HCT116 (cell line): Measurements from ENCODE around the gene FAM118A. TPM values are rescaled to one million over a fixed set of nuclear protein-coding genes. Genes with fewer than 3 reads are reported as not detected.

ENCODE experiments used
- ATAC-seq: fragments of 200-7000 bp; cut with Tn5 transposase; 2 replicates; pipeline ENCODE4 v1.9.1; 2020; ENCODE audit warnings: mild to moderate bottlenecking, moderate library complexity
- BruUV-seq: library from RNA; stranded (reverse); fragments of 400-500 nt; replicated peaks from 2 replicates; lab custom pipeline; 2021; lab: Mats Ljungman, UMichigan
- CTCF ChIA-PET: fragments of 300-600 bp; sonication (Branson Sonifier 250); formaldehyde crosslinking; loops from one replicate; lab custom pipeline; 2021; ENCODE audit warnings: antibody characterized with exemption; lab: Charles Lee
- POLR2A ChIA-PET: fragments of 300-600, 350-600 bp; sonication (Branson Sonifier 250); formaldehyde crosslinking; loops from one replicate; lab custom pipeline; 2021; ENCODE audit warnings: antibody characterized with exemption; lab: Charles Lee
- RAD21 ChIA-PET, 2 experiments: fragments of 300-600 bp; sonication (Branson Sonifier 250); formaldehyde crosslinking; loops; one replicate each; lab custom pipeline; 2023; ENCODE audit warnings: low total read pairs in 2 of 2; ENCODE audit not compliant: uncharacterized antibody in 2 of 2, unreplicated experiment in 2 of 2, low non-redundant PET in 1 of 2; lab: Charles Lee
- DNase-seq: peaks from one replicate; pipeline ENCODE4 v3.0.0-alpha.2; 2010; ENCODE audit warnings: low read depth, low spot score
- H2AFZ ChIP-seq: fragments of 200-600 bp; shearing (Covaris generic), sonication (generic); 2 replicates; pipeline ENCODE4 v1.6.1; 2017; ENCODE audit warnings: low read depth, mixed run types, mixed read lengths, antibody characterized with exemption, low read length; ENCODE audit not compliant: poor library complexity, severe bottlenecking
- H3K27ac ChIP-seq: 2 replicates; pipeline ENCODE4 v1.5.1; 2012; ENCODE audit warnings: low read depth, low read length
- H3K27me3 ChIP-seq: fragments of 200-600 bp; sonication (generic); 2 replicates; pipeline ENCODE4 v1.6.1; 2016; ENCODE audit warnings: mixed run types, low read length, mixed read lengths; ENCODE audit not compliant: insufficient read depth
- H3K36me3 ChIP-seq, 2 experiments: fragments of 200-500 bp in 1 of 2; fragments of 200-600 bp in 1 of 2; sonication (Bioruptor generic) in 1 of 2; sonication (generic) in 1 of 2; 2 replicates each; pipeline versions ENCODE4 v1.5.1 to v1.6.1; 2014 to 2016; ENCODE audit warnings: low read length in 2 of 2, inconsistent platforms in 1 of 2, mixed read lengths in 1 of 2, mixed run types in 1 of 2; ENCODE audit not compliant: insufficient read depth in 2 of 2, control insufficient read depth in 1 of 2
- H3K4me1 ChIP-seq, 2 experiments: fragments of 200-600 bp in 1 of 2; sonication (generic) in 1 of 2; 2 replicates each; pipeline versions ENCODE4 v1.5.1 to v1.6.1; 2012 to 2017; ENCODE audit warnings: low read length in 2 of 2, inconsistent platforms in 1 of 2, mild to moderate bottlenecking in 1 of 2, mixed read lengths in 1 of 2, mixed run types in 1 of 2, moderate library complexity in 1 of 2; ENCODE audit not compliant: insufficient read depth in 2 of 2, control insufficient read depth in 1 of 2
- H3K4me2 ChIP-seq: fragments of 200-600 bp; sonication (generic); 2 replicates; pipeline ENCODE4 v1.6.1; 2017; ENCODE audit warnings: mixed run types, low read length, mixed read lengths
- H3K4me3 ChIP-seq, 2 experiments: fragments of 200-600 bp in 1 of 2; sonication (generic) in 1 of 2; replicated peaks in 1 of 2; 2 replicates each; pipeline ENCODE4 v1.5.1; 2011 to 2016; ENCODE audit warnings: low read length in 2 of 2, control low read depth in 1 of 2, low read depth in 1 of 2, mild to moderate bottlenecking in 1 of 2, mixed read lengths in 1 of 2, mixed run types in 1 of 2
- H3K79me2 ChIP-seq: fragments of 200-600 bp; sonication (generic); 2 replicates; pipeline ENCODE4 v1.6.1; 2017; ENCODE audit warnings: mild to moderate bottlenecking, mixed run types, low read length, moderate library complexity, mixed read lengths; ENCODE audit not compliant: insufficient read depth
- H3K9ac ChIP-seq: fragments of 200-600 bp; sonication (generic); 2 replicates; pipeline ENCODE4 v1.6.1; 2016; ENCODE audit warnings: low read length, mixed read lengths
- H3K9me2 ChIP-seq: fragments of 200-600 bp; sonication (generic), shearing (Covaris generic); 2 replicates; pipeline ENCODE4 v1.6.1; 2017; ENCODE audit warnings: mixed run types, mild to moderate bottlenecking, moderate library complexity; ENCODE audit not compliant: insufficient read depth
- H3K9me3 ChIP-seq, 2 experiments: fragments of 200-500 bp in 1 of 2; fragments of 200-600 bp in 1 of 2; sonication (Bioruptor generic) in 1 of 2; sonication (generic) in 1 of 2; 2 replicates each; pipeline ENCODE4 v1.6.1; 2014 to 2017; ENCODE audit warnings: low read length in 2 of 2, mixed read lengths in 2 of 2, inconsistent platforms in 1 of 2, low read depth in 1 of 2, mild to moderate bottlenecking in 1 of 2, mixed run types in 1 of 2, moderate library complexity in 1 of 2; ENCODE audit not compliant: control insufficient read depth in 1 of 2, insufficient read depth in 1 of 2
- H4K20me1 ChIP-seq: fragments of 200-600 bp; sonication (generic), shearing (Covaris generic); 2 replicates; pipeline ENCODE4 v1.6.1; 2017; ENCODE audit warnings: mixed run types, mild to moderate bottlenecking, moderate library complexity; ENCODE audit not compliant: insufficient read depth
- ATF3 ChIP-seq: IDR thresholded peaks from 2 replicates; pipeline ENCODE4 v1.6.1; 2012
- CEBPB ChIP-seq: IDR thresholded peaks from 2 replicates; pipeline ENCODE4 v1.6.1; 2012; ENCODE audit warnings: low read depth
- CTCF ChIP-seq, 3 experiments: fragments of 200-600 bp in 1 of 3; sonication (generic) in 1 of 3; IDR thresholded peaks in 2 of 3; conservative IDR thresholded peaks in 1 of 3; 2 replicates each; pipeline ENCODE4 v1.5.1; 2012 to 2017; ENCODE audit warnings: low read depth in 2 of 3, low read length in 2 of 3, antibody characterized with exemption in 1 of 3, borderline replicate concordance in 1 of 3, control low read depth in 1 of 3, mild to moderate bottlenecking in 1 of 3, mixed read lengths in 1 of 3, mixed run types in 1 of 3, moderate library complexity in 1 of 3; ENCODE audit not compliant: insufficient read depth in 1 of 3
- EGR1 ChIP-seq: IDR thresholded peaks from 2 replicates; pipeline ENCODE4 v1.6.1; 2012; ENCODE audit warnings: low read depth
- ELF1 ChIP-seq: IDR thresholded peaks from 2 replicates; pipeline ENCODE4 v1.6.1; 2012; ENCODE audit warnings: low read depth, borderline replicate concordance
- EZH2 ChIP-seq: fragments of 200-600 bp; sonication (generic); IDR thresholded peaks from 2 replicates; pipeline ENCODE4 v1.6.1; 2017; ENCODE audit warnings: antibody characterized with exemption, mixed run types
- EZH2phosphoT487 ChIP-seq: fragments of 200-600 bp; IDR thresholded peaks from 2 replicates; pipeline ENCODE4 v1.6.1; 2018; ENCODE audit warnings: antibody characterized with exemption, borderline replicate concordance
- FOSL1 ChIP-seq: IDR thresholded peaks from 2 replicates; pipeline ENCODE4 v1.6.1; 2012; ENCODE audit warnings: low read depth
- JUND ChIP-seq: IDR thresholded peaks from 2 replicates; pipeline ENCODE4 v1.6.1; 2012
- POLR2AphosphoS5 ChIP-seq: IDR thresholded peaks from 2 replicates; pipeline ENCODE4 v1.6.1; 2011; ENCODE audit warnings: mild to moderate bottlenecking, low read depth, low read length, moderate library complexity
- REST ChIP-seq: IDR thresholded peaks from 2 replicates; pipeline ENCODE4 v1.6.1; 2012; ENCODE audit warnings: low read depth
- YY1 ChIP-seq: IDR thresholded peaks from 2 replicates; pipeline ENCODE4 v1.6.1; 2011; ENCODE audit warnings: low read length, low read depth, moderate library complexity, mild to moderate bottlenecking; ENCODE audit not compliant: insufficient replicate concordance; ENCODE audit errors: extremely low read depth
- ZFX ChIP-seq: fragments of 450-650 bp; IDR thresholded peaks from 2 replicates; pipeline ENCODE4 v1.6.1; 2017
- ZNF274 ChIP-seq: fragments of 200-500 bp; sonication (Bioruptor generic); IDR thresholded peaks from 2 replicates; pipeline ENCODE4 v1.6.1; 2014; ENCODE audit warnings: mild to moderate bottlenecking, low read depth, low read length, inconsistent platforms
- intact Hi-C: fragments of 100-400 bp; cut with micrococcal nuclease; formaldehyde crosslinking; loops from 2 replicates; pipeline ENCODE4 v1.10.0; 2022
- total RNA-seq: library from RNA; stranded (reverse); gene quantifications from one replicate; pipeline ENCODE4 v1.2.1, GENCODE V29; 2021; ENCODE audit not compliant: unreplicated experiment
- TF ChIP-seq, protein P1 (sequence below): IDR thresholded peaks from 2 replicates; pipeline ENCODE4 v1.6.1; 2012

Gene FAM118A
- total RNA-seq, 1 experiment from 2014 or later: 43.2 TPM

DNA sequence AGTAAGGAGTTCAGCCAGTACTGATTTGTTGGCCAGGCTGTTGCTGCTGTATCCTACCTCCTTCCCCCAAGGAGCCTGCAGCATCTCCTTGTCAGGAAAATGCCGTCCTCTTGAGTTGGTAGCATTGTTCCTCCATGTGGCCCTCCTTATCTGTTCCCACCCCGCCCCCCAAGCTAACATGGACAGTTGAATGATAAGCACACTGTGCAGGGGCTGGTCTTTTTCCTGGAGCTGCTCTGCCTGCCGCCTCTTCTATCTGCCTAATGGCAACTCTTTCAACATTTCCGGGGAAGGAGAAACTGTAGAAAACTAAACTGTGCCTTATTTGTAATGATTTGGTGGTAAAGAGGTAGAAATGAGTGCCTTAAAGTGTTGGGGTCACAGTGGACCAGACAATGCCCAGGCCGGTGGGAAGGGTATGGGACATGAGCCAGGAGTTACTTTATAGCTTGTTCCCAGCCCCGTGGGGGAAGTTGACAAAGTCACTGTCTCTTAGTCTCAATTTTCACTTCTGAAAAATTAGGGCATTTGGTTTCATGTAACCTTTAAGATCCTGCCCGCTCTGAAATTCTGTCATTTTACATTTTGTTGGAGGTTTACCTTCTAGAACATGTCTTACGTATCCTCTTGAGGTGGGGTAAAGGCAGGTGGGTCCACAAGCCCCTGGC, 4.5 kb downstream of the FAM118A start:
- Histone ChIP-seq H3K9me2 (no peaks in the 10 kb centered on the region), H3K79me2 (peaks cover 89% of the 10 kb centered on the region), H3K4me3 (no peak overlapping the region), H3K36me3 (peaks cover 0 to 2% of the 10 kb centered on the region in 2 experiments; a peak in 2 of 4 replicates), H3K4me2 (no peak overlapping the region), H3K27ac (no peak overlapping the region), H3K27me3 (no peaks in the 10 kb centered on the region), H4K20me1 (no peaks in the 10 kb centered on the region; the same call in 1 of the 2 replicates), H2AFZ (no peak overlapping the region), H3K9me3 (no peaks in the 10 kb centered on the region), H3K4me1 (peaks cover 11 to 17% of the 10 kb centered on the region in 2 experiments), H3K9ac (no peak overlapping the region)
- ChIA-PET RAD21 (no interaction called here), POLR2A (no interaction called here), CTCF (no interaction called here)
- DNase-seq (no peak), ATAC-seq (no peak)
- TF ChIP-seq ZFX (no peak), ELF1 (no peak), ATF3 (no peak), EZH2phosphoT487 (no peak), YY1 (no peak), FOSL1 (no peak), REST (no peak), EGR1 (no peak), POLR2AphosphoS5 (no peak), CTCF (IDR thresholded peaks at IDR 0.05 in 2 of 3, conservative IDR thresholded peaks at IDR 0.05 in 1 of 3; ENCODE audit: borderline replicate concordance in 1 of 3, insufficient read depth in 1 of 3, low read depth in 2 of 3, low read length in 2 of 3) (no peak), JUND (no peak), CEBPB (no peak), ZNF274 (no peak), EZH2 (no peak)
- TF ChIP-seq, protein P1, sequence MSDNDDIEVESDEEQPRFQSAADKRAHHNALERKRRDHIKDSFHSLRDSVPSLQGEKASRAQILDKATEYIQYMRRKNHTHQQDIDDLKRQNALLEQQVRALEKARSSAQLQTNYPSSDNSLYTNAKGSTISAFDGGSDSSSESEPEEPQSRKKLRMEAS: no peak
- intact Hi-C loops: no loop called here
- BruUV-seq: no TSS peak
